Activated CD4-positive, alpha-beta T cell treated with anti-CD3 and anti-CD28 coated beads for 24 hours (primary cell): ENCODE results near the gene SLC4A9.
"Not testable (repeated sequence)": the region's sequence is repeated elsewhere in the genome, so short reads cannot be mapped to it uniquely, and the experiment has no call there.

Experiments used
- DNase-seq, 2 donors: peaks; one replicate each; pipeline ENCODE4 v3.0.0-alpha.2; 2020; ENCODE audit warnings: low read depth in 2 of 2

Gene SLC4A9

GRCh38 chr5:140338908-140339307 lies 21.1 kb upstream of the SLC4A9 start:
- DNase-seq = no peak

DNA sequence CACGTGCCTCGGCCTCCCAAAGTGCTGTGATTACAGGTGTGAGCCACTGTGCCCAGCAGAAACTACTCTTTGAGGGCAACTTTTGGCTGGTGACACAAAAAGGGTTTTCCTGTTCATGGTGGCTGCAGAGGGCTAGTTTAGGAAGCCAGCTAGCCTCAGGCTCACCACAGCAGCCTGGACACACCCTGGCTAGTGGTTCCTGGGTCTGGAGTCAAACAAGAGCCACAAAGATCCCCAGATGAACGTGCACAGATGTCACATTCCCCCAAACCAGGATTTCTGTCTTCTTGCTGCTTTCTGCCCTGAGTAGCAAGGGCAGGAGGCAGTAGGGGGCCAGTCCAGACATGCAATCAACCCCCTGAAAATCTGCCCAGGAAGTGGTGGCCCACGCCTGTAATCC lies 20.4 kb upstream of the SLC4A9 start:
- no peak for DNase-seq

GRCh38 chr5:140340605-140341121 lies 19.3 kb upstream of the SLC4A9 start:
- DNase-seq = no peak

DNA sequence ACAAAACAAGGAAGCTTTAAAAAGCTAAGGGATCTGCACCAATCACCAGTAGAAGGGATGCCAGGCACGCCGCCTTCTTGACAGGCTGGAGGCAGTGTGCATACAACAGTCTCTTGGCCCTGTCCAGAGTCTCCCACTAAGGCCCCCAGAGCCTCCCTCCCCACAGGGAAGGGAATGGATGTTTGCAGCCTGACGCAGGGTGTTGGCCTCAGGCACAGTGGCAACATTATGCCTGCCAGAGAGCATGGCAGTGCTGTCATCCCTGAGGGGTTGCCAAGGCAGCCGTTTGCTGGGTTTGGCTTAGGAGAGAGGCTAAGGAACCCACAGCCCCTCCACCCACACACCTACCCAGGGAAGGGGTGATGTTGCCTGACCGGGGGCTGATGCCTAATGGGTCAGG lies 18.4 kb upstream of the SLC4A9 start:
- no peak for DNase-seq

DNA sequence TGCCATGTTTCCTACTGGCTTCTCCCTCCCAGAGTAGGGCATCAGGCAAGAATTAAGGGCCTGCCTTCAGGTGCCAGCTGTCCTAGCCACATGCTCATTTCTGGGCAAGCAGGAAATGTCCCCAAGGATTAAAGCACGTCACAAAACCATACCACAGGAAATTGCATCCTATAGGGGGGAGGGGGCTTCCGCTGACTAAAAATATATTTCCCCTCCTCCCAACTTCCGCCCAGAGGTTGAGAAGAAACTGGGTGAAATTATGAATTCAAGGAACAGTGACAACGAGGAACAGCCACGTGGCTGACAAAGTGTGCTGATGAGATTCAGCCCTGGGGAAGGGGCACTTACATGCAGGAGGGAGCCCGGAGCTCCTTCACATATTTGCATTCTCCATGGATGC lies 17.7 kb upstream of the SLC4A9 start:
- DNase-seq = no peak

DNA sequence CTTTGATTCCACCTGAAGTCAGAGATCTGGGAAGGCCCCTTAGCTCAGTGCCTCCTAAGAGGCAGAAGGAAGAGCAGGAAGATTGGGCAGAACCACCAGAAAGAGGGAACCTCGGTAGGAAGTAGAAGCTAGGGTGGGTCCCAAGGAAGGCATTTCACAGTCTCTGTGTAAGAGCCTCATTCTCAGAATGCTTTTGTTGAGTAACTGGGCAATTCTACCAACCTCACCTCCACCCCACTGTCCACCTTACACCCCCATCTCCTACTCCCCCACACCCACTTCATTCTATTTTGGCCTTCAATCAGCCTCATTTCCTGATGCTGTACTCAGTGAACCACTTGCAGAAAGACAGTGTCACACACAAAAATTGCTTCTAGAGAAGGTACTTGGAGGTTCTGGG lies 17.1 kb upstream of the SLC4A9 start:
- no peak for DNase-seq

- DNase-seq = not testable (repeated sequence)
Measured at GRCh38 chr5:140343849-140344248, 16.1 kb upstream of the SLC4A9 start.

GRCh38 chr5:140344683-140345423 lies 15.1 kb upstream of the SLC4A9 start:
- DNase-seq = no peak

DNA sequence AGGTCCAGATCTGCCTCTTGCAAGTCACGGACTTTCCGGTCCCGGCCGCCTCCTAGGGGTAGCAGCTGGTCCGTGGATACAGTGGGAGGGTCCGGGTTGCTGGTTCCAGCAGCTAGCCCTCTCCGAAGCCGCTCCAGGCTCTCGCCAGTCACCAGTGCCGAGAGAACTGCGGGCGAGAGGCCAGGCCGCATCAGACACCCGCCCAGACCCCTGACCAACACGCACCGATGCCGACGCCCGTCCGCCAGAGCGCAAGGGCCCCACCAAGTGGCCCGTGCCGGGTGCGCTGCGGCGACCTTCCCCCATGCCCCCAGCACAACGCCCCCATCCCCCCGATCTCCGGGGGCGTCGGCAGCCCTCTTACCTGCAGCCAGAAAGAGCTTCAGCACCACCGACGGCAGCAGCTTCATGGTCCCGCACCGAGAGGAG lies 14.1 kb upstream of the SLC4A9 start:
- no peak for DNase-seq

- DNase-seq = peak in 1 of 2 donors; percentile 39
Measured at GRCh38 chr5:140346348-140347221, 13.4 kb upstream of the SLC4A9 start, which contains the start of gene HBEGF. Gene HBEGF, minus strand, starts transcription at chr5:140346603. Its CDS starts 275 bp downstream, at chr5:140346328.

GRCh38 chr5:140347360-140347759 lies 12.6 kb upstream of the SLC4A9 start:
- no peak for DNase-seq

DNA sequence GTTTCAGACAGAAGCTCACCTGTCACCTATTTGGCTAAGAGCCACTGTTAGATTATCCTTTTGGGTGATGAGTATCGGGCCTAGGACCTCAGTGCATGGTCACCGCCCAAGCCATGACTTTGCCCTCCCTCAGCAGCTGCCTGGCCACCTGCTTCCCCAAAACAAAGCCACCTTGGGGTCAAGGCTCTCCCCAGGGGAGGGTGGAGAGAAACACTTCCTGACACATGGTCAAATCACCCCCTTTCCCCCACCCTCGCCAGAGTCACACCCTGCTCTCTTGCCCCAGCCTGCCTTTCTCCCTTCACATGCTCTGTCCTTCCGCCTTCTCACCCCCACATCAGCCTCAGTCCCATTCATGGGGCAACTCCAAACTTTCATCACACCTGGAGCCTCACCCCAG lies 11.9 kb upstream of the SLC4A9 start:
- DNase-seq = no peak

GRCh38 chr5:140349244-140349643 lies 10.8 kb upstream of the SLC4A9 start:
- no peak for DNase-seq

GRCh38 chr5:140351609-140352334 lies 8.2 kb upstream of the SLC4A9 start:
- DNase-seq = peak in 1 of 2 donors; percentile 76

GRCh38 chr5:140355546-140355945 lies 4.4 kb upstream of the SLC4A9 start:
- no peak for DNase-seq

DNA sequence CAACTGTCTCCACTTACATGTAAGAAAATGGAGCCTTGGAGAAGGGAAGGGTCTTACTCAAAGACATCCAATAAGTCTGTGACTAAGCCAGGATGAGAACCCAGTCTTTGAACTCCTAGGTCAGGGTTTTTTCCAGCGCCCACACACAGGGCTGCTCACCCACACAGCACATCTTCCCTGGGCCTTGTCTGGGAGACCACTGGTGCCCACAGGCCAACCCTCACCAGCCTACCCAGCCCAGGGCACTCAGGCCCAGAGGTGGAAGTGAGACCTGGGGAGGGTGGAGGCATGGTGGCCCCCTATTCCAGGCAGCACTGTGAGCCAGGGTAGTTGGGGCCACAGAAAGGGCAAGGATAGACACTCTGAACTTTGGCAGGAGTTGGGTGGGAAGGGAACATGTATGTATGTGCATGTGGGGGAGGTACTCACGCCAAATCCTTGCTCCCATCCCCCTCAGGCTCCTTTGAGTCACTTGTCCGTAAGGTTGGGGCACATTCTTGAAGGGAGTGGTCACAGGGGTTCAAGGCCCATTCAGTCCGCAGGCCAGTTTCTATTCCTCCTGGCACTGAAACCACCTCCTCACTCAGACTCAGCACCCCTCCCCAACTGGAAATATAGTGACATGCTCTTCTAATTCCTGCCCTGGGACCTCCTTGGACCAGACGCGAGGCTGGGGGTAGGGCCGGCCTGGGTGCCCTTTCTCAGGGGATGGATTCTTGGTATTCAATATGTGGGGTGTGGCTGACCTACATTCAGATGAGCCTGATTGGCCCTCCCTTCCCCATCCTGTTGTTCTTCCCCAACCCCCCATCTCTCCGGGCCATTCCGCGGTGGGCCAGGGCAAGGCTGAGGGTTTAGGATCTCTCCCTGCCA lies 2.9 kb upstream of the SLC4A9 start:
- DNase-seq = no peak

- DNase-seq = peak; percentile 53 to 66
Measured at GRCh38 chr5:140357726-140358093, 2.3 kb upstream of the SLC4A9 start.

DNA sequence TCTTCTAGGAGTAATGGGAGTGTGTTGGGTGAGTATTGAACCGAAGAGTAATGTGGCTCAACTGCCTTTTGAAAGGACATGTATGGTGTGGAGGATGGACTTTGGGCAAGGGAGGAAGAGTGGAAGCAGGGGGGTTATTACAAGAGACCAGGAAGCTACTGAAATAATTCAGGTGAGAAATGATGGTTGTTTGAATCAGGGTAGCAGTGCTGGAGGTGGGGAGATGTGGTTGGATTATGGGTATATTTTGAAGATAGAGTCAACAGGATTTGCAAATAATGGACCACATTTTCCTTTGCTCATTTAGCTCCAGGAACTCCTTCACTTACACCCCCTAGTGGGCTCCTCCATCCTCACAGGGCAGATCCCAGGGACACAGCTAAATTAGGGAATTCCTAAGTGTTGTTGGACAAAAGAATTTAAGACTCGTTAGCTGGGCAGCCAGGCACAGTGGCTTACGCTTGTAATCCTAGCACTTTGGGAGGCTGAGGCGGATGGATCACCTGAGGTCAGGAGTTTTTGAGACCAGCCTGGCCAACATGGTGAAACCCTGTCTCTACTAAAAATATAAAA lies 1.2 kb upstream of the SLC4A9 start:
- DNase-seq = no peak

- no peak for DNase-seq
Measured at GRCh38 chr5:140360681-140361479, 886 bp downstream of the SLC4A9 start.

- DNase-seq = no peak
Measured at GRCh38 chr5:140361901-140362300, 1.9 kb downstream of the SLC4A9 start.
